HL-60/S4 treated with retinoic acid at 250 ng/mL for 4 days and 3 days (cell line): ENCODE measurements around the gene ENC1.

Source experiments
- in situ Hi-C: fragments of 300-500 bp; cut with MboI; formaldehyde crosslinking; loops from 2 replicates; pipeline ENCODE4 v1.7.0; 2022; ENCODE audit warnings: low sequenced_read_pairs

ENC1 gene

GRCh38 chr5:74579215-74579614, 61.3 kb downstream of the ENC1 start:
- in situ Hi-C loops, result no loop called here

- in situ Hi-C loops, result no loop called here
These were observed 62.0 kb downstream of the ENC1 start for GRCh38 chr5:74578356-74579044.
